Measurements from ENCODE around the gene VAX1.
"Not testable (repeated sequence)": the region's sequence is repeated elsewhere in the genome, so short reads cannot be mapped to it uniquely, and the experiment has no call there.

The VAX1 gene

DNA sequence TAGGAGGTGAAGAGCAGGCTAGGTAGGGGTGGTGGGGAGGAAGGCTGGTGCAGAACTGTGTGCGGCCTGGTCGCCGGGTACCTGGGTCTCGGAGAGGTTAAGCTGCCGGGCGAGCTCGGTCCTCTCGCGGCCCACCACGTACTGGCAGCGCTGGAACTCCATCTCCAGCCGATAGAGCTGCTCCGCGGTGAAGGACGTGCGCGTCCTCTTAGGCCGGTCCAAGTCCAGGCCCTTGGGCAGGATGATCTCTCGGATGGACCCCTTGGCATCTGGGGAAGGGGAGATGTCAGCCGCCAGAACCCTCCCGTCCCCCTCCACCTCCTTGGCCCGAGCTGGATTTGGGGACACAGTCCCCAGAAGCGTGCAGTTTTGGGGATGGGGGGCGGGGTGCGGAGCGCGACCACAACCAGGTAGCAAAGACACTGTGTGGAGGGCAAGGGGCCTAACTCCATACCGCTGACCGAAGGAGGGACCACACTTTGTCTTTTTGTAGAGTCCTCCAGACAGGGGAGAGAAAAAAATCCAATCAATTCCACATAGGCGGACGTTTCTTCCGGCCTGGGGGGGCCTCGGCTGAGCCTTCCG is 1.6 kb downstream of the VAX1 start:
- DNase-seq (ENCODE audit: low read depth in 1 of 2, low spot score in 1 of 2), result no peak

GRCh38 chr10:117135480-117136140 is 2.5 kb downstream of the VAX1 start:
- no peak for DNase-seq (ENCODE audit: low read depth in 1 of 2, low spot score in 1 of 2)

GRCh38 chr10:117135026-117135372 is 3.1 kb downstream of the VAX1 start:
- DNase-seq (ENCODE audit: low read depth in 1 of 2, low spot score in 1 of 2), result no peak

DNA sequence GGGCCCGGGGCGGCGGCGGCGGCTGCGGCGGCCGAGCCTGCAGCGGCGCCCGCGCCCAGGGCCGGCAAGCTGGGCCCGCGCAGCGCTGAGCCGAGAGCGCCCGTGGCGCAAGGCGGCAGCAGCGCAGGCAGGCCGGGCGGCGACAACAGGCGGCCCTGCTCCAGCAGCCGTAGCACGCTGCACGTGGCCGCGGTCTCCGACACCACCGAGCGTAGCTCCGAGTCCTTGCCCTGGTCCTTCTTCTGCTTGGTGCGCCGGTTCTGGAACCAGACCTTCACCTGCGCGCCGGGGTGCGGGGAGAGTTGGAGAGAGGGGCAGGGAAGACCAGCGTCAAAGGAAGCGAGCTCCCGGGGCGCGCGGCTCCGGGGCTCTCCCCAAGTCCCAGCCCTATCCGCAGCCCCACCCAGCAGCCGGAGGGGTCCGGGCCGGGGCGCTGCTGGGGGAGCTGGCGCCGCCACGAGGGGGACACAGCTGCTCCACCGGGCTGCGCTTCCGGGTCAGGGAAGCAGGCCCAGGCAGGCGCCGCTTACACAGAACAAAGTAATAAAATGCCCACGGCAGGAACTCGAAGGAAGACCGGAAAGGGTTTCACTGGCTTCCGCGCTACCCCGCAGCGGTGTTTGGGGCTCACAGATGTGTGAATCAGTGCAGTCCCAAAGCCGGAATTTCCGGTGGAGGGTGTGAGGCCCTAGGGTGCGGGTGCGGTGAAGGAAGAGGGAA is 3.6 kb downstream of the VAX1 start:
- DNase-seq (ENCODE audit: low read depth in 1 of 2, low spot score in 1 of 2), result no peak

GRCh38 chr10:117134056-117134305 is 4.1 kb downstream of the VAX1 start:
- no peak for DNase-seq (ENCODE audit: low read depth in 1 of 2, low spot score in 1 of 2)

- DNase-seq (ENCODE audit: low read depth in 1 of 2, low spot score in 1 of 2), result no peak
Measured at GRCh38 chr10:117133273-117134055, 4.6 kb downstream of the VAX1 start.

GRCh38 chr10:117132751-117133231 is 5.3 kb downstream of the VAX1 start:
- DNase-seq (ENCODE audit: low read depth in 1 of 2, low spot score in 1 of 2), result no peak

- no peak for DNase-seq (ENCODE audit: low read depth in 1 of 2, low spot score in 1 of 2)
Measured at GRCh38 chr10:117131376-117132327, 6.4 kb downstream of the VAX1 start.

- no peak for DNase-seq (ENCODE audit: low read depth in 1 of 2, low spot score in 1 of 2)
Measured at GRCh38 chr10:117130862-117131375, 7.2 kb downstream of the VAX1 start.

- DNase-seq (ENCODE audit: low read depth in 1 of 2, low spot score in 1 of 2), result no peak
Measured at GRCh38 chr10:117130346-117130745, 7.7 kb downstream of the VAX1 start.

DNA sequence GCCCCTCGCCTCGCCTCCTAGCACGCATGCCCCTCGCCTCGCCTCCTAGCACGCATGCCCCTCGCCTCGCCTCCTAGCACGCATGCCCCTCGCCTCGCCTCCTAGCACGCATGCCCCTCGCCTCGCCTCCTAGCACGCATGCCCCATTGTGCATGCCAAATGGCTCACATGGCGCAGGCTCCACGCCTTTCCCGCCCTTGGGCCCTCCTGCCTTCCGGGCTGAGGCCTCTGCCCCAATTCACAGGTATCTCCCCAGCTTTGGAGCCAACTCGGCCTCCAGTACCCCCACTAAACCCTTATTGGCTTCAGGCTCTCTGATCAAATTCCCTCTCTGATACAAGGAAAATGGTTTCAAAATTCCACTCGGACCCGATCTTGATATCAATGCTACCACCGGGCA is 11.4 kb downstream of the VAX1 start:
- DNase-seq (ENCODE audit: low read depth in 1 of 2, low spot score in 1 of 2), result not testable (repeated sequence)

DNA sequence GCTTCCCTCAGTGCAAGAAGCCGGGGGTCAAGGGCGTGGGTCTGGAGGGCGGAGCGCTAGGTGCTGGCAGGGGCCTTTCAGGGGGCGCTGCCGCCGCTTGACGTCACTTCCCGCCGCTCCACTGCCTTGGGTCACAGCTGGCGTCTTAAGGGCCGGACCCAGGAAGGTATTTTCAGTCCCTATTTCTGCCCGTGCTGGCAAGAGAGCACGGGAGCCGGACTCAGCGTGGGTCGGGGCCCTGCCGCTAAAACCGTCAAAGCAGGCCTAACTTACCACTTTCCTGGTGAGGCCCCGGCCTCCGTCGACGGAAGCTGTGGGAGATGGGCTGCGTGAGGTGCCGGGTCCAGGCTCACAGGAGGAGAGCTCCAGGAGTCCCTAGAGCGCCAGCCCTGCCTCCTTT is 12.0 kb downstream of the VAX1 start:
- DNase-seq (ENCODE audit: low read depth in 1 of 2, low spot score in 1 of 2), result no peak

GRCh38 chr10:117112220-117112619 is 25.9 kb downstream of the VAX1 start:
- no peak for DNase-seq (ENCODE audit: low read depth in 1 of 2, low spot score in 1 of 2)

GRCh38 chr10:117107238-117107637 is 30.8 kb downstream of the VAX1 start:
- DNase-seq (ENCODE audit: low read depth in 1 of 2, low spot score in 1 of 2), result no peak

DNA sequence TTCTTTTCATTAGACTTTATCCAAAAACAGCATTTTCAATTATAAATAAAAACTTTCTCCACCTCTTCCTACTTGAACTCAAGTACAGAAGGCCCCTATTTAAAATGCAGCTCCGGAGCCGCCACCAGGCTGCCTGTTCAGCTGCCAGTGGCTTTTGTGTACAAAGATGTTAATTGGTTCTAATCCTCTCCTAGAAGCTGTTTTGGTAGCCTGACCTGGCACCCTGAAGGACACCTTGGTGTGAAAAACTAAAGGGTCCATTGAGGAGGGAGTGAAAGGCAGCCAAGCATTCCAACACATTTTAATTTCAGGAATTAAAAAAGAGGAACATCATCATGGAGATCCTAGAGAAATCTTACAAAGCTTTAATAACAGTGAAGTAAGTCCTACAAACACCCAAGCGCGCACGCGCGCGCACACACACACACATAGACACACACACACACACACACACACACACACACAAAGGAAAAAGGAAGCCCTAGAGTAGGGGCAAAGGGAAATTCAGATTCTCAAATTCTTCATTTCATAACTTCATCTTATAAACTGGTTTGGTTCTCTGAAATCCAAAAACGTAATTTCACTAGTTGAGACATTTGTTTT is 41.4 kb downstream of the VAX1 start:
- DNase-seq (ENCODE audit: low read depth in 1 of 2, low spot score in 1 of 2), result no peak

DNA sequence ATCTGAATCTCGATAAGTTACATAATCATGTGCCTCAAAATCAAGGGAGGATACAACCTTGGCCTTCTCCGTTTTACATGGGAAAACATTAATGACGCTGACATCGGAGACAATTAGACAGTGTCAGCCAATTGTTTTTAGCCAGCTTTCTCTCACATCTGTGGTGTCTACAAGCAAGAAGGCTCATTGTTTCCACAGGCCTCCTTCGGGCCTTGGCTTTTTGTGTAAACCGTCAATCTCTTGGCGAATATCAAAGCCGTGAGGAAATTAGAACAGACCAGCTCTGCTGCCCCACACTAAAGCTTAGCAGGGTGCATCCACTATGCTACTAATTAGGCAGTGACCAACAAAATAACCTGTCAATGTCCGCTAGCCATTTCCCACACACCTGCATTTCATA is 43.2 kb downstream of the VAX1 start:
- no peak for DNase-seq (ENCODE audit: low read depth in 1 of 2, low spot score in 1 of 2)

GRCh38 chr10:117092386-117092785 is 45.7 kb downstream of the VAX1 start:
- DNase-seq (ENCODE audit: low read depth in 1 of 2, low spot score in 1 of 2), result no peak

- no peak for DNase-seq (ENCODE audit: low read depth in 1 of 2, low spot score in 1 of 2)
Measured at GRCh38 chr10:117090834-117091233, 47.2 kb downstream of the VAX1 start.

DNA sequence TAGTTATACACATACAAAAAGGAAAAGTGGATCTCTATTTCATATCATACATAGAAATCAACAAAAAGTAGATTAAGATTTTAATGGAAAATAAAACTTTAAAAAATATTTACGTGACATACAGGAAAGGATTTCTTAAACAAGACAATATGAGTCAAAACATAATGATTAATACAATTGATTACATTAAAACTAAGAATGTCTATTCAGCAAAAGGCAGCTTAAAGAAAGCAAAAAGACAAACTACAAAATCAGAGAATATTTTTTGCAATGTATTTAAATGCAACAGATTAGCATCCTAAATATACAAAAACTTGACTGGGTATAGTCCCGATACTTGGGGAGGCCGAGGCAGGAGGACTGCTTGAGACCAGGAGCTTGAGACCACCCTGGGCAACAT is 50.5 kb downstream of the VAX1 start:
- DNase-seq (ENCODE audit: low read depth in 1 of 2, low spot score in 1 of 2), result no peak

DNA sequence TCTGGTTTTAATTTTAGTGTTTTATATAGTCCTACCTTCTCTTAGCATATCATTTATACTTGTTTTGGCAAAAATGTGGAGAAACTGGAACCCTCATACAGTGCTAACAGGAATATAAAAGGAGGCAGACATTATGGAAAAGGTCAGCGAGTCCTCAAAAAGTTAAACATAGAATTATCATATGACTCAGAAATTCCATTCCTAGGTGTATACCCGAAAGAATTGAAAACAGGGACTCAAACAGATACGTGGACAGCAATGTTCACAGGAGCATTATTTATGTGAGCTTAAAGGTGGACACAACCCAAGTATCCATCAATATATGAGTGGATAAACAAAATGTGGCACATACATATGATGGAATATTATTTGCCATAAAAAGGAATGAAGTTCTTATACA is 51.5 kb downstream of the VAX1 start:
- no peak for DNase-seq (ENCODE audit: low read depth in 1 of 2, low spot score in 1 of 2)

Measured in activated T-helper 1 cell treated with anti-CD3 and anti-CD28 coated beads, Interleukin-2, amount 50 U/mL, for 16 hours (primary cell).